ENCODE measurements around the gene HOTAIR.

HOTAIR gene

GRCh38 chr12:53927220-53928029, 47.3 kb downstream of the HOTAIR start:
- no peak for DNase-seq (ENCODE audit: low read depth)

GRCh38 chr12:53924521-53925405, 50.0 kb downstream of the HOTAIR start:
- no peak for DNase-seq (ENCODE audit: low read depth)

- no peak for DNase-seq (ENCODE audit: low read depth)
These were observed 57.7 kb downstream of the HOTAIR start for GRCh38 chr12:53916788-53917655.
